GM18870 (cell line): Measurements from ENCODE around the gene SPTBN2.

Source experiments
- ATAC-seq: cut with Tn5 transposase; IDR thresholded peaks from one replicate; pipeline ENCODE4 v1.9.1; 2021; ENCODE audit warnings: moderate library complexity; ENCODE audit not compliant: unreplicated experiment

The SPTBN2 gene

DNA sequence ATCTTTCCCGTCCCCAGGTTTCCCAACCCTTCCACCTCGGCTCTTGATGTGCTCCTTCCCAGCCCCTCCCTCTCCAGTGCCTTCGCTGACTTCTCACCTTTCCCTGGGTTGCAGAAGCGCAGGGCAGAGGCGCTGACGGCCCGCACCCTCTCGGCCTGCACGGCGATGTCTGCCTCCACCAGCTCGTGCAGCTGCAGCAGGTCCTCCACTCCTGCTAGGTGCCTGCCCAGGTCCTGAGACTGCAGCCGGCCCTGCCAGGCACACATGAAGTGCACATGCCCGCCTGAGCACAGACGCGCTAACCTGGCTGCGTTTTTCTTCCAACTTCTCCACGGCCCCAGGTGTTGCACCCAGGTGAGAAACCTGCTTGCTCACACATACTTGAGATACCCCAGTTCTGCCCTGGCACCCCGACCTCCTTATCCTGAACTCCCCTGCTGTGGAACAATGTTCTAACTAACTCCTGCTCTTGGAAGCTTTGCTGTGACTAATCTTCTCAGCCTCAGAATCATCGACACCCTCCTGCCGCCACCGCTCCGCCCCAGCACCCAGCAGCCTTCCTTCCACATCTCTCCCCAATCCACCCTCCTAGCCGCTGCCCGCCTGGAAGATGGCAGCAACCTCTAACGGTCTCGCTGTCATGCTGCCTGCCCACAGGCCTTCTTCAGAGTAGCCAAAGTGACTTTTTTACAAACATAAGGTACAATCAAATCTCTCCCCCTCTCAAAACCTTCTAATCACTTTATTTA is 23.3 kb downstream of the SPTBN2 start:
- no peak for ATAC-seq

DNA sequence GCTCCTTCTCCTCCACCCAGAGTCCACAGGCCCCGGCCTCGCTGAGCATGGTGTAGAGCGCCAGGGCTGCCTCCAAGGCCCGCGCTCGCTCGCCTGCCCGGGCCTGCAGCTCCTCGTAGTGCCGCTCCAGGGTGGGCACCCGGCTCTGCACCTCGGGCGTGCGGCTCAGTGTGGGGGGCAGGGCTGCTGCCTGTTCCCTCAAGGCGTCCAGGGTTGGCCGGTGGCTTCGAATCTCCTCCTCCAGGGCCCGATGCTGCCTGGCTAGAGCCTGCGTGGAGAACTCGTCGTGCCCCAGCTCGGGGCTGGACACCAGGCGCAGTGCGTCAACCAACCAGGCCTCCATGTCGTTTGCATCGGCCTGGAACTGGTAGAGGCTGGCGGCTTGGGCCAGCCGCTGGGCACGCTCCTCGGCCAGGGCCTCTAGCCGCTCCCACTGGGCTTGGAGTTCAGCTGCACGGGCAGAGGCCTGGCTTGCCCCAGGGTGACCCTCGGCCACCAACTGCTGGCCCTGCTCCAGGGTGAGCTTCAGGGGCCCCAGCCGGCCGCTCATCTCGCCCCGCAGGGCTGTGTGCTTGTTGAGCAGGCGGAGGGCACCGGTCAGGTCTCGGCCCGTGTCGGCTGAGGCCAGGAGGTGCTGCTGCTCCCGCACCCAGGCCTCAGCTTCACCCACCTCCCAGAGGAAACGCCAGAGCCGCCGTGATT is 24.2 kb downstream of the SPTBN2 start:
- ATAC-seq = no peak

DNA sequence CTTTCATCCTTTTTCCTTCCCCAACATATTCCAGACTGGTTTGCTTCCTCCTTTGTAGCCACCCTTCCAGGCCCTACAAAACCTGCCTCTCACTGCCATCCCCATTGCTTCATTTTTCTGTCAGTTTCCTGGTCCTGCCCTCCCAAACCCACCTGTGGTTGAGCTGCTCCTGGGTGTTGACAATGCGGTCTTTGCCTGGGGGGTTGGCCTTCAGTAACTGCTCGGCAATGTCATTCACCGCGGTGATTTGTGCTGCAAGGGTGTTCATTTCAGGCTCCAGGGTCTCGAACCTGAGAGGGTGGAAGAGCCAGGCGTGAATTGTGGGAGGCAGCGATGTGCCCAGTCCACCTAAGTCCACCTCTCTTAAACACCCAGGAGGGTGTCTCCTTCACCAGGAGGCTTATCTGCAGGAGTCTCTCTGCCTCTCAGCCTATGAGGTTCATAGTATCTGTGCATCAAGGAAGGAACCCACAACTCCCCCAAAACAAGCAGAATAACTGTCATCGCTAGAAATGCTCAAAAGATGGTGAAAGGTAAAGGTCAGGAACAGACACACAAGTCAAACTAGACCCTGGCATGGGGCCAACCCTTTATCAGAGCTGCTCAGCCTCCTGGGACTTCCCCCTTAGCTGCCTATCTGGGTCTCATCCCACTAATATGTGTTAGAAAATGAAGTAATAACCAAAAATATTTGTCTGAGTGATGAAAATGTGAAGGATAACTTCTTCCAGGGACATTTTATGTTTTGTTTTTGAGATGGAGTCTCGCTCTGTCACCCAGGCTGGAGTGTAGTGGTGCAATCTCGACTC is 27.4 kb downstream of the SPTBN2 start:
- no peak for ATAC-seq

DNA sequence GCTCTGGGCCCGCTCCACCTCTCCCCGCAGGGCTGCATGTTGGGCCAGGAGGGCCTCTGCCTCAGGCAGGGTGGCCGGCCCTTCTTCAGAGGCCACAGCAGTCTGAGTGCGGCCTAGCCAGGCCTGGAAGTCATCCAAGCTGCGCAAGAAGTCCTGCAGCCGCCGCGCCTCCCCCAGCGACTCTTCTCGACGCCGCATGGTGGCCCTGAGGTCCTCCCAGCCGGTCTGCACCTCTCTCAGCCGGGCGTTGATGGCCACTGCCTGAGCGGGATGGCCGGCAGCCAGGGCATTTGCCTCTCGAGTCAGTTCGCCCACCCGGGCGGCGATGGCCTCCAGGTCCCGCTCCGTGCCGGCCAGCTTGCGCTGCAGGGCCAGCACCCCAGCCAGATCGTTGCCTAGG is 28.3 kb downstream of the SPTBN2 start:
- no peak for ATAC-seq

DNA sequence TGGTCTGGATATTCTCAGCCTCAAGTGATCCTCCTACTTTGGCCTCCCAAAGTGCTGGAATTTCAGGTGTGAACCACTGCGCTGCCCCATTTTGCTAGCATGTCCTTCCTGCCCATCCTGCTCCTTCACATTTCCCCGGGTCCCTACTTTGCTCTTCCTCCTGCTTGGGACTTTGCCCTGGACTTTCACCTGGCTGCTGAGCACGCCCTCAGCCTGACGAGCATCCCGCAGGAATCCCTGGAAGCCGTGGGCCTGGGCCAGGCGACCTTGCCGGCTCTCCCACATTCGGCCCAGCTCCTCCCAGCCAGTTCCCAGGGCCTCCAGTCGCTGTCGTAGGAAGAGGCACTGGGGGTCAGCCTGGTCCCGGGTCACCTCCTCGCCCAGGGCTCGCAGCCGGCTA is 28.7 kb downstream of the SPTBN2 start:
- no peak for ATAC-seq

DNA sequence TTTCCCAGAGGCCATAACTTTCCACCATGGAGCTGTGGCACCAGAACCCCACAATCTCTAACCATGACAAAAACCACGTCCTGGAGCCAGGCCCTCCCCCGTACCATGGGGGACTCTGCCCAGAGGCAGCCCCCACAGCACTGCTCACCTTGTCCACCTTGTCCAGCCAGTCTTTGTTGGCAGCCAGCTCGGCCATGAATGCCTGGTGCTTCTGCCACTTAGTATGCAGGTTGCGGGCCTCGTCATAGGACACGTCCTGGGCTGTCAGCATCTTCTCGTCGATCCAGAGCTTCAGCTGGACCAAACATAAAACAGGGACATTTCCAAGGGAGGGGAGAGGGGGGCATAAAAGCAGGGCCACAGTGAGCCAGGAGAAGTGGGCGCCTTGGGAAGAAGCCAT is 30.5 kb downstream of the SPTBN2 start:
- ATAC-seq = no peak

DNA sequence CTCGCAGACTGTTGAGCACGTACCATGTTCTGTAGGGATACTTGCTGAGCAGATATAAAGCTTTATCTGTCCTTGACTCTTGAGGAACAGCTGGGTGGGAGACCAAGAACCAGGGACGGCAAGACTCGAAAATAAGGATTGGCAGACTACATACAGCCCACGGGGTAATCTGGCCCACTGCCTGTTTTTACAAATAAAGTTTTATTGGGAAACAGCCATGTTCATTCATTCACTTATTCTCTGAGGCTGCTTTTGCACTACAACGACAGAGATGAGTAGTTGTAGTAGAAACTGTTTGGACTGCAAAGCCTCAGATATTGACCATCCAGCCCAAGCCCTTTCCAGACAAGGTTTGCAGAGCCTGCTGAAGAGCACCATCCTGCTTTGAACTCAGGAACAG is 31.0 kb downstream of the SPTBN2 start:
- ATAC-seq = no peak

DNA sequence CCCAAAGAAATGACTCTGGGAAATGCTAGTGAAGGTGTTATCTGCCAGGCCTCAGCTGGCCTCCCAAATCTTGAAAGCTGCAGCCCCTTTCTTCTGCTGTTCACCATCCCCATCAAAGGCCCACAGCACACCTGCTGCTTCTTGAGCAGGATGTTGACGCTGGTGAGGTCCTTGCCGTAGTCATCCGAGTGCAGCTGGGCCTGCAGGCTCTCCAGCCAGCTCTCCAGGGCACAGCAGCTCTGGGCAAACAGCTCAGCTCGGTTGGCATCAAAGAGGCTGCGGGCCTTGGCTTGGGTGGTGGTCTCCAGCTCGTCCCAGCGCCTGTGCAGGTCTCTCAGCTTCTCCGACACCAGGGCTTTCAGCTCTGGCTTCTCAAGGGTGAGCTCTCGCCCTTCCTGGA is 32.9 kb downstream of the SPTBN2 start:
- ATAC-seq = no peak

DNA sequence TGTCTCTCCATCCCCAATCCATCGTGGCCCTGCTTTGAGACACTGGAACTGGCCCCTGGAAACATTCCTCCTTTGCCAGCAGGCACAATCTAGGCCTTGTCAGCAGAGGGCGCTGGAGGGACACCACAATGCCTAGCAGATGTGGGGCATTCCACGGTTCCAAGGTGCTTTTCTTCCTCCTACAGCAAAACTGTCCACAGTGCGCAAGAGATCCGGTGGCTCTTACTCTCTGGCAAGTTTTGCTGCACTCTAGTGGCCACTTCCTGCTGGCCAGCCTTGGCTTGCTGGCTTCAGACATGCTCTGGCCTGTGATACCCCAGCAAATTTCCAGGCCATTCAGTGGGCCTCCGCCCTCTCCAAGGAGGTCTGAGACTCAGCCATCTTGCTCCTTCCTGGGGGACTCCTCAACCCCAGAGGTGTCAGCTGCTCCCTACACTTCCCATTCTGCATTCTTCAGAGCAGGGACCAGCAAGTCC is 34.2 kb downstream of the SPTBN2 start:
- ATAC-seq = no peak

DNA sequence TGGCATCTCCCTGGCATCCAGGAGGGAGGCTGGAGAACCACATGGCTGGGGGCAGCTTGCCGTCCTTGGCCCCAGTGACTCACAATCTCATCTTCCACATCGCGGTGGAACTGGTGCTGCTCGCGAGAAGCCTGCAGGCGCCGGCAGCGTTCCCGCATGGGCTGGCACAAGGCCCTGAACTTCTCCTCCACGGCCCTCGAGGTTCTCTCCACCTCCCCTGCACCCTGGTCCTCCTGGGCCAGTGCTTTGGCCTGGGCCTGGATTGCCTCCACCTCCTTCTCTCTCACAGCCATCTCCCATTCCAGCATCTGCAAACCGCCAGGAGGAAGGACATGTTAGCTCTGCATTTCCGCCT is 35.0 kb downstream of the SPTBN2 start:
- no peak for ATAC-seq

DNA sequence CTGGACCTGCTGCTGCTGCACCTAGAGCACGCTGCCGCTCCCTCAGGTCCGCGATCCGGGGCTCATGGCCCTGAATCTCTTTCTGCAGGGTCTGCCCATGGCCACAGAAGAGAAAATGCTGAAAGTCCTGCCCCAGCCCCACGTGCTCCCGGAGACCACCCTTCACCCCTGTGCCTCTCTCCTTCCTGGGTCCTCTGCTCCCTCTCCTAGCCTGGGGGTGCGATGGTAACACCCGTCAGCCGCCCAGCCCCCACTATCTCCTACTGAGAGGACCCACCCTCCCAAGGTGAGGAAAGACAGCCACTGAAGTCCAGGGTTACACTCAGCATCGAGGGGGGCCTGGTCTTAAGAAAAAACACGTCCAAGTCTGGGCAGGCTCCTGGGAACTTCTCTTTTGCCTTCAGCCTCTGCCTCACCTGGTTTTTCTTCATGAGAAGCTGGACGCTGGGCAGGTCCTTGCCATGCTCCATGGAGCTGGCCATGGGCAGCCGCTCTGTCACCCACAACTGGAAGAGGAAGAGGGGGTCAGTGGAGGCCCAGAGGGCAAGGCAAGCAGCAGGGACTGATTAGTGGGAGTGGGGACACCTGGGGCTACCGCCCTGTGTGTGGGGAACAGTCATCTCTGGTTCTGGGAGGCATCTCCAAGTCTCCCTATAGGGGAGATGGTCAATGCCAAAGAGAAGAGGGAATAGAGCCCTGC is 35.5 kb downstream of the SPTBN2 start:
- no peak for ATAC-seq

DNA sequence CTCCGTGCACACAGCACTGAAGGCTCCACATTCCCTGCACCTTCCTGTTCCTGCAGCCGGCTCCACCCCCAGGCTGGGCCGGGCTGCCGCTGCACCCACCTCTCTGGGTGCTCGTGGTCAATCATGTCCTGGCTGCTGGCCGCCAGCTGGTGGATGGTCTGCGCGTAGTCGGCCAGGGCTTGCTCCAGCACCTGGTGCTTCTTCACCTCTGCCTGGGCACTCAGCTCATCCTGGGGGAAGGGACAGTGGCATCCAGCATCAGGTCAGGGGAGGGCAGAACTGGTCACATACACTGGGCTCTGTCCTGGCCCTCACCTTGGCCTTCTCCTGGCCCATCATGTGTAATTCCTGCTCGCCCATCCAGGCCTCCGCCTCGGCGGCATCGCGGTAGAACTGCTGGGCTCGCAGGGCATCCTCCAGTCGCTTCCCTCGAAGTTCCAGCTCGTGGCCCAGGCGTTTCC is 36.1 kb downstream of the SPTBN2 start:
- no peak for ATAC-seq

DNA sequence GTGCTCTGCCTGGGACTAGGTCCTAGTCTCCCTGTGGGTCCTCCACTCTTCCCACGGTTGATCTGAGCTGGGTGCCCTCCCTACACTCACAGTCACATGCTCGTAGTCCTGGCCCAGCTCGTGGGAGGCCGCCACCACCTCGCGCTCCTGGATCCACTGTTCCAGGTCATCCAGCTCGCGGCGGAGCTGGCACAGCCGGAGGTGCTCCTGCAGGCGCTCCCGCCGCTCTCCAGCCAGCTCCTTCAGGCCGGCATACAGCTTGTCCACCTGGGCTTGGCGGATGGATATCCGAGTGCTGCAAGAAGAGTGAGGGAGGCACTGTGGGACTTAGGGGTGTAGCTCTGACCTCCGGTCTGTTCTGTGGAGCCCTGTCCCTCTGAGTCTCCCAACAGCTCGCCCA is 36.6 kb downstream of the SPTBN2 start:
- no peak for ATAC-seq

DNA sequence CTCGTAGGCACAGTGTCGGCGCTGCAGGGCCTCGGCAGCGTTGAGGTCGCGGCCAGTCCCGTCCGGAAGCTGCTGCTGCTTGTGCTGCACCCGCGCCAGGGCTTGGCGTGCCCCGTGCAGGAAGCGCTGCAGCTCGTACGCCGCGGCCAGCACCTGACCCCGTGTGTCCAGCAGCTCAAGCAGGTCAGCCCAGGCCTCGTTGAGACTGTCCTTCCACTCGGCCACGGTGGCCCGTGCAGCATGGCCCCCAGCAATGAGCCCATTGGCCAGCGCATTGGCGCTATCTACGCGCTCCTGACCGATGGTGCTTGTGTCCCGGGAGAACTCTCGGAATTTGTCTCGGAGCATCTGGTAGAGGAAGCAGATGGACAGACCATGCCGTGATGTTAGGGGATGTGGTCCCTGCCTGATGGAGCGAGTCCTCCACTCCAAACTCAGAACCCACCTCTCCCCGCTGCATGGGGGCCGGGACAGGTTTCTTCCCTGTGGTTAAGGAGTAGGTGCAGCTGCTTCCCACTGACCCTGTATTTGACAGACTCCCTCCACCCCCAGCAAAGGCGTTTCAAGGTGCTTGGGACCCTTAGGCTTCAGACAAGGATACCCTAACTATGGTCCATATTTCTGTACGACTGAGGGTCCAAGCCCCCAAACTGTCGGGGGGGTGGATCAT is 37.6 kb downstream of the SPTBN2 start:
- ATAC-seq = no peak

DNA sequence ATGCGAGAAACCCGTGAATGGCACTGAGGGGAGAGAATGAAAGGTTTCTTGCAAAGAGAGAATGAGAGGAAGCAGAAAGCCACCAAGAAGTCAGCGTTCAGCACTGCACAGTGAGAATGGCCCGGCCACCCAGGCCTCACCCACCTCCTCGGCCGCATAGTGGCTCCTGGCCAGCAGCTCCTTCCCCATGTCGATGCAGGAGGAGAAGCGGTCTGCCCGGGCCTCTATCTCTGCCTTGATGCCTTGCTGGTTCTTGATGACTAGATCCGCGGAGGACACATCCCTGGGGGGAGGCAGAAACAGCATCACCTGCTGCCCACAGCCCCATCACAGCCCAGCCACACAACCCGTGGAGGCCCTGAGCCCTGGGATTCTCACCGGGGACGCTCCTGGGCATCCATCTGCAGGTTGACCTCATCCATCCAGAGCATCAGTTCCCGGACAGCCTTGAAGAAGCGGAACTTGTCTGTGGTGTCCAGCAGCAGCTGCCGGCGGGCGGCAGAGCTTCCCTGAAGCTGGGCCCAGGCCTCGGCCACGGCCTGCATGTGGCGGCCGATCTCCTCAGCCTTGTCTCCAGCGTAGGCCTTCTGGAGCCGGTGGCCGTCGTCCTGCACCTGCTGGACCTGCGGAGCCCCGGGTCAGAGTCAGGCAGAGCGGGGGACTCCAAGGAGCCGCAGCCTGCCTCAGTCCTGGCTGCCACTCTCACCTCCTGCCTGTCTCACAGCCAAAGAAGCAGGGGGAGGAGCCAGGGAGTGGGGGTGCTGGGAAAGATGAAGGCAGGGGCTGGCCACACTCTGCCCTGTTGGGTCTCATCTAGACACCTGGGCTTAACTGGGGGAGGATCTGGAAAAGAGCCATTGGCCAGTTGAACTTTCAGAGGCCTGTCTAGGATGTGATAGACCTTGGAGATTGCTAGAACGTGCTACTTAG is 39.1 kb downstream of the SPTBN2 start:
- no peak for ATAC-seq

DNA sequence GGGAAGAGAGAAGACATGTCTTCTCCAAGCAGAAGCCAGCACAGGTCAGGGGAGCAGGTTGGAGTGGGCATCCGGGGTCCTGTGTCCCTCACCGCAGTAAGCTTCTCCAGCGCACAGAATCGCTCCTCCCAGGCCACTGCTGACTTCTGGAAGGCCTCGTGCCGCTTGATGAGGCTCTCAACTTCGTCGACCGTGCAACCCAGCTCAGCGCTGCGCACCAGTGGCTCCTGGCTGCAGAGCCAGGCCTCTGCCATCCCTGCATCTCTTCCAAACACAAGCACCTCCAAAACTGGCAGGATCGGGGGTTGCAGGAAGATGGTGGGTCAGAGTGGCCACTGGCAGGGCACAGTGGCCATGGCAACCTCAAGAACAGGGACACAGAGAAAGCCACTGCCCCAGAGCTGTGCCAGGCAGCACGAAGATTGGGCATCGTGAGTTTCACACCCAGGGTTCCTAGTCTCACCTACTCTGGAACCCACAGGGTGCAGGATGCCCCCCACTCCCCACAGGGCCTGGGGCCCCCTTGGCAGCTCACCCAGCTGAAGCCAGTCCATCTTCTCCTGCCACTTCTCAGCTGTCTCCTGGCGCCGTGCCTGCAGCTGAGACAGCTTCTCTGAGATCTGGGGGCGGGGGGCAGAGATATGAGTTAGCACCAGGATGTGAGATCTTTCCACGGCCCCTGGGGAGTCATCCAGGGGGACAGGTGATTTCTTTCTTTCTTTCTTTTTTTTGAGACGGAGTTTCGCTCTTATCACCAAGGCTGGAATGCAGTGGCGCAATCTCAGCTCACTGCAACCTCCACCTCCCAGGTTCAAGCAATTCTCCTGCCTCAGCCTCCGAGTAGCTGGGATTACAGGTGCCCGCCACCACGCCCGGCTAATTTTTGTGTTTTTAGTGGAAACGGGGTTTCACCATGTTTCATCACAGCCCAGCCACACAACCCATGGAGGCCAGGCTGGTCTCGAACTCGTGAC is 40.2 kb downstream of the SPTBN2 start:
- ATAC-seq = no peak

DNA sequence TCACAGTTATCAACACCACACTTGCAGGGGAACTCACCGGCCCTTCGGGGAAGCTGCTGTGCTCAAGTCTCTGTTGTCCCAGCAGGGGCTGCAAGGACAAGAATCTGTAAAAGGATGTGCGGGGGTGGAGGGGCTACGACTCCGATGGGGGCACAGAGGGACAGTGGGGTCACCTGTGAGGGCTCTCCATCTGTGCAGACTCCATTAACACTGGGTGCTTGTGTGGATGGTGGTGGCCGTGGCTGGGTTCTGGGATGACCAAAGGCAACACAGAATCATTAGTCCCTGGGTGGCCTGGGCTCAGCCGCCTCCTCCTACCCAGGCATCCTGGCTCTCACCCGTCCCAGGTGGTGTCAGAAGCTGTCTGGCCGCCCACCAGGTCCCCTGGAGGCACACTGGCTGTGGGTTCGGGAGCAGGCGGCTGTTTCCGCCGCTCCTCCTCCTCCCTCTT is 41.2 kb downstream of the SPTBN2 start:
- no peak for ATAC-seq
